Lower leg skin (tissue), 4 donors: ENCODE results near the gene RAB40AL. TPM values are rescaled to one million over a fixed set of nuclear protein-coding genes. Genes with fewer than 3 reads are reported as not detected.

Experiments used
- DNase-seq, 2 donors: peaks; one replicate each; pipeline ENCODE4 v3.0.0-alpha.2; 2019; ENCODE audit warnings: low spot score in 2 of 2
- H3K4me3 ChIP-seq: fragments of 200-600 bp; sonication (generic); 2 replicates; pipeline ENCODE4 v1.5.1; 2017; ENCODE audit warnings: mild to moderate bottlenecking, low read depth; ENCODE audit not compliant: poor library complexity, severe bottlenecking
- POLR2A ChIP-seq, 2 donors: fragments of 450-650 bp; IDR thresholded peaks; one replicate each; pipeline ENCODE4 v1.6.1; 2016 to 2017; ENCODE audit warnings: antibody characterized with exemption in 2 of 2, mild to moderate bottlenecking in 1 of 2, moderate library complexity in 1 of 2
- WGBS, 2 donors: methylation state at CpG; one replicate each; pipeline ENCODE4 v1.1.5; 2018; 5-methylcytosine and 5-hydroxymethylcytosine counted together
- intact Hi-C: fragments of 100-400 bp; cut with DNase I; formaldehyde crosslinking; loops from one replicate; pipeline ENCODE4 v1.15.0; 2023; ENCODE audit warnings: low total_unique reads
- total RNA-seq, 4 donors: library from RNA; depleted of rRNA; stranded (reverse); fragments of >200 nt; gene quantifications; one replicate each; pipeline ENCODE4 v1.1.0, GENCODE V29; 2016
- TF ChIP-seq, protein P1 (sequence below), 3 donors: fragments of 450-650 bp; IDR thresholded peaks; one replicate each; pipeline ENCODE4 v1.5.1; 2016; ENCODE audit warnings: antibody characterized with exemption in 3 of 3, mild to moderate bottlenecking in 3 of 3, moderate library complexity in 2 of 3

RAB40AL gene
- total RNA-seq, 4 donors from 2014 or later: 0.42 to 1.0 TPM; not detected in 2

GRCh38 chrX:102985192-102985591 lies 48.1 kb downstream of the RAB40AL start:
- WGBS, 2 donors: 57 to 65% methylated on average over 3 of the region's 3 CpGs
- H3K4me3 ChIP-seq: no peak overlapping the region
- intact Hi-C loops: no loop called here

More at GRCh38 chrX:102985192-102985591, 48.1 kb downstream of the RAB40AL start:
- TF ChIP-seq, protein P1, sequence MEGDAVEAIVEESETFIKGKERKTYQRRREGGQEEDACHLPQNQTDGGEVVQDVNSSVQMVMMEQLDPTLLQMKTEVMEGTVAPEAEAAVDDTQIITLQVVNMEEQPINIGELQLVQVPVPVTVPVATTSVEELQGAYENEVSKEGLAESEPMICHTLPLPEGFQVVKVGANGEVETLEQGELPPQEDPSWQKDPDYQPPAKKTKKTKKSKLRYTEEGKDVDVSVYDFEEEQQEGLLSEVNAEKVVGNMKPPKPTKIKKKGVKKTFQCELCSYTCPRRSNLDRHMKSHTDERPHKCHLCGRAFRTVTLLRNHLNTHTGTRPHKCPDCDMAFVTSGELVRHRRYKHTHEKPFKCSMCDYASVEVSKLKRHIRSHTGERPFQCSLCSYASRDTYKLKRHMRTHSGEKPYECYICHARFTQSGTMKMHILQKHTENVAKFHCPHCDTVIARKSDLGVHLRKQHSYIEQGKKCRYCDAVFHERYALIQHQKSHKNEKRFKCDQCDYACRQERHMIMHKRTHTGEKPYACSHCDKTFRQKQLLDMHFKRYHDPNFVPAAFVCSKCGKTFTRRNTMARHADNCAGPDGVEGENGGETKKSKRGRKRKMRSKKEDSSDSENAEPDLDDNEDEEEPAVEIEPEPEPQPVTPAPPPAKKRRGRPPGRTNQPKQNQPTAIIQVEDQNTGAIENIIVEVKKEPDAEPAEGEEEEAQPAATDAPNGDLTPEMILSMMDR (IDR thresholded peaks at IDR 0.05): no peak
- TF ChIP-seq POLR2A (IDR thresholded peaks at IDR 0.05): no peak
- DNase-seq: peak in 1 of 2 donors; percentile 12

Other genes with a start within 250 kb of the RAB40AL start
- gene GPRASP2, start 224.8 kb upstream of the RAB40AL start, total RNA-seq: 10 to 100 TPM in 2 of 4 donors, 1 to 10 TPM in 2; 4.4 to 14.7 (median 9.5) TPM
- gene GPRASP3, start 216.5 kb upstream of the RAB40AL start, total RNA-seq: 1 to 10 TPM; 2.6 to 3.8 (median 3.1) TPM
- 1 to 10 TPM in 1 of 4 donors, not detected in 3; 1.1 TPM for gene BEX1, start 126.9 kb downstream of the RAB40AL start, total RNA-seq
- gene NXF3, start 155.9 kb downstream of the RAB40AL start, total RNA-seq: 1 to 10 TPM in 1 of 4 donors, under 1 TPM in 2, not detected in 1; 0.21 to 1.7 (median 0.42) TPM